ENCODE measurements around the gene UBFD1.
"Not testable (repeated sequence)": the region's sequence is repeated elsewhere in the genome, so short reads cannot be mapped to it uniquely, and the experiment has no call there.

Gene UBFD1

GRCh38 chr16:23527961-23528643 lies 29.4 kb upstream of the UBFD1 start:
- DNase-seq = no peak

GRCh38 chr16:23528644-23529310 lies 28.8 kb upstream of the UBFD1 start:
- no peak for DNase-seq

- DNase-seq = no peak
These were observed 27.5 kb upstream of the UBFD1 start for GRCh38 chr16:23530062-23530461.

GRCh38 chr16:23532448-23532847 lies 25.1 kb upstream of the UBFD1 start:
- no peak for DNase-seq

- DNase-seq = no peak
These were observed 22.4 kb upstream of the UBFD1 start for GRCh38 chr16:23534868-23535860.

- no peak for DNase-seq
These were observed 21.6 kb upstream of the UBFD1 start for GRCh38 chr16:23535901-23536300.

GRCh38 chr16:23537390-23537789 lies 20.1 kb upstream of the UBFD1 start:
- no peak for DNase-seq

GRCh38 chr16:23538919-23539278 lies 18.6 kb upstream of the UBFD1 start:
- DNase-seq = no peak

GRCh38 chr16:23539984-23540816 lies 17.3 kb upstream of the UBFD1 start:
- no peak for DNase-seq

- DNase-seq = not testable (repeated sequence)
These were observed 16.7 kb upstream of the UBFD1 start for GRCh38 chr16:23540817-23541178.

- DNase-seq = no peak
These were observed 13.1 kb upstream of the UBFD1 start for GRCh38 chr16:23544436-23544835.

GRCh38 chr16:23549938-23550337 lies 7.6 kb upstream of the UBFD1 start:
- no peak for DNase-seq

- no peak for DNase-seq
These were observed 5.4 kb upstream of the UBFD1 start for GRCh38 chr16:23552161-23552560.

- DNase-seq = no peak
These were observed 3.0 kb upstream of the UBFD1 start for GRCh38 chr16:23554536-23554935.

- DNase-seq = no peak
These were observed 514 bp downstream of the UBFD1 start for GRCh38 chr16:23557779-23558702.

- no peak for DNase-seq
These were observed 4.1 kb downstream of the UBFD1 start for GRCh38 chr16:23561586-23561985.

GRCh38 chr16:23562505-23562904 lies 5.0 kb downstream of the UBFD1 start:
- DNase-seq = no peak

GRCh38 chr16:23563186-23563585 lies 5.7 kb downstream of the UBFD1 start:
- DNase-seq = no peak

GRCh38 chr16:23564575-23565363 lies 7.2 kb downstream of the UBFD1 start:
- DNase-seq = no peak

- no peak for DNase-seq
These were observed 9.2 kb downstream of the UBFD1 start for GRCh38 chr16:23566724-23567123.

GRCh38 chr16:23567602-23568001 lies 10.1 kb downstream of the UBFD1 start:
- DNase-seq = no peak
